Uterus (tissue), 2 donors: ENCODE results near the gene SPATA18.

Source experiments
- CTCF ChIP-seq, 4 experiments: fragments of 200-600 bp in 2 of 4; fragments of 450-650 bp in 2 of 4; sonication (generic) in 2 of 4; IDR thresholded peaks; one replicate each; pipeline ENCODE4 v1.5.1; 2016 to 2019; ENCODE audit warnings: antibody characterized with exemption in 4 of 4, mild to moderate bottlenecking in 2 of 4, moderate library complexity in 1 of 4
- POLR2A ChIP-seq, 2 donors: fragments of 450-650 bp; IDR thresholded peaks; one replicate each; pipeline ENCODE4 v1.6.1; 2016; ENCODE audit warnings: antibody characterized with exemption in 2 of 2, mild to moderate bottlenecking in 1 of 2, moderate library complexity in 1 of 2

DNA sequence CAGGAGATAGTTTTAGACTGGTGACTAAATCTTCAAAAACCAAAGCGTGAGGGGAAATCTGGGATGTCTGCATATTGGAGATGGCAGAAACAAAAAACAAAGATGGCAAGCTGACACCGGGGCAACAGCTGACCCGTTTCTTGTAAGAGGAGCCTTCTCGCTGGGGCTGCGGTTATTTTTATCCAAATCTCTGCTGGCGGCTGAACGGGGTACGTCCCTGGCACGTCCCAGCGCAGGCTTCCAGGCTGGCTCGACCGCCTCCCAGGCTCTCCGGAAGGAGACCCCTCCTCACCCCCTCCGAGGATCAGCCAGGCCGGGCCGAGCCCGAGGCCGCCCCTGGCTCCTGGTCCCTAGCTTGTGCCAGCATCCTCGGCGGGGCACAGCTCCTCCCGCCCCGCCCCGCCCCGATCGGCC is 13.4 kb upstream of the SPATA18 start:
- TF ChIP-seq CTCF (IDR thresholded peaks at IDR 0.05) = no peak
- no peak for TF ChIP-seq POLR2A (IDR thresholded peaks at IDR 0.05)
